NCI-H2029 treated with DMSO at 0.1 percent for 48 hours (cell line): ENCODE results near the gene RHBDD1.

ENCODE experiments used
- DNase-seq: peaks from one replicate; lab custom pipeline; 2025; lab: John Stamatoyannopoulos, UW

Gene RHBDD1

DNA sequence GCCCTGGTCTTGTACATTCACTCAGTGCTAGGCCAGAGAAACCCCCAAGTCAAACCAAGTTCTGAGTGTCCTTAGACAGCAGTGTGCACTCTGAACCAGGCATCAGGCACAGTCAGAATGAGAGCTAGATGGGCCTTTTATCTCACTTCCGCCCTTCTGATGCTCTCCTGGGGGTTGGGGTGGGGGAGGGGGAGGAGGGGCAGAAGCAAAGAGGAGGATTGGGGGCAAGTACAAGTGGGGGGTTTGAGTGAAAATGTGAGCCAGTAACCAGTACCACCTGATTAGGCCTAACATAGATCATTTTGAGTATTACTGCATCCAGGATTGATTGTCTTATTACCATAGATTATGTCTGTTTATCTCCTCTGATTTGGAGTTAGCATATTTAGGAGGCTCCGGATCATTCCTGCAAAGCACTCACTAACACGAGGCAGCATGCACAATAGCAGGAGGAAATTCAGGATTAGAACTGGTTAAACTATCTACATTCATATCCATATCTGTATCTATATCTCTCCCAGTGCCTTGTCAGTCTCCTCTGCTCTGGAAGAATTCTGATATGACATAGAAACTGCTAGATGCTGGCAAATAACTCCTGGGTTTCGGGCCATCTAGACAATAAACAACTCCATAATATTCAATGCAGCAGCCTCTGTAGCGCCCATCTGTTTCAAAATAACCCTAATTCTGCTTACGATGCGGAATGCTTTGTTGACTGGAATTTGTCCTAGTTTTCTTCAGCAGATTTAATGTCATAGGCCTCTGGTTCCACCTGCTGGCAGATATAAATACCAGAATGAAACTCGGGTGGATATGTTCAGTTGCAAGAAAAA, 149.1 kb downstream of the RHBDD1 start:
- DNase-seq = peak; percentile 29

DNA sequence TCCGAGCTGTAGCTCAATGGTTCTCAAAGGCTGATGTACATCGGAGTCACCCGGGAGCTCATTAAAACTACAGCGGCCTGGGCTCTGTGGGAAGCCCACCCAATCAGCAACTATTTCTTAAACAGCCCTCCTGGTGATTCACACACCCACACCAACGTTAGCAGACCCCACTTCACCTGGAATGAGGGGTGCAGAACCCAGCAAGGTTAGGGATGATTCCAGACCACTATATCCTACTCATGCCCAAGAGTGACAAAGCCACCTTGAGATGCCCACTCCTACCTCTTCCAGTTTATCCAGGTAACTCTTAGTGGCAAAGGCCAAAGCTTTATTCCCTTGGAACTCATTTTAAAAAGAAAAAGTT, 149.7 kb downstream of the RHBDD1 start:
- no peak for DNase-seq

DNA sequence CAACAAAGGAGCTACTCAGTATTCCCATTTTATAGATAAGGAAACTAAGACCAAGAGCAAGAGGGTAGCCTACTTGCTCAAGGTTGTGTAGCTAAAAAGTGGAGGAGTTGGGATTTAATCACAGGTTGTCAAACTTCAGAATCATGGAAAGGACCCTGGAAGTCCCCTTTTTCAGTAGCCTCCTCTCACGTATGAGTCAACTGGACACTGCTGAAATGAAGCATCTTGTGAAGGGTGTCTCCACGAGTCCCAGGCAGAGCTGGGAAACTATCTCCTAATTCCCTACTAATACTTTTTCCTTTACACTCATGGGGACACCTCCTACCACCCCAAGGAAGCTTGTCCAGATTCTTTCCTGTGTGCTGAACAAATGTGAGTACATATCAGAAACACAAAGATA, 155.8 kb downstream of the RHBDD1 start:
- DNase-seq = no peak

DNA sequence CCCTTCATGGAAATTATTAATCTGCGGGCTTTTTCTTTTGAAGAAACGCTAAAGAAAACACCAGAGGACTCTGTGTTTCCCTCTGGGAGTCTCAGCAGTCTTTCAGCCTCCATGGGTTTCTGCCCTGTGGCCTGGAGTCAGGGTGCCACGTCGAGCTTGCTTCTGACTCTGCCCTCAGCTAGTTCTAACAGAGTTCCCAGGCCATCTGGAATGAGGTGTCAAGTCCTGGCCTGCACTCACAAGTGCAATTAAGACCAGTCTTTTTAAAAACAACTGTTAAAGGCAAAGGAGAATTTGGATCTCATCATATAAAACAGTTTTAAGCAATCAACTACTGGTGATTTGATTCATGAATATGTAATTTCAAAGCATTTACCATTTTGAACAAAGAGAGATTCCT, 157.3 kb downstream of the RHBDD1 start:
- no peak for DNase-seq

DNA sequence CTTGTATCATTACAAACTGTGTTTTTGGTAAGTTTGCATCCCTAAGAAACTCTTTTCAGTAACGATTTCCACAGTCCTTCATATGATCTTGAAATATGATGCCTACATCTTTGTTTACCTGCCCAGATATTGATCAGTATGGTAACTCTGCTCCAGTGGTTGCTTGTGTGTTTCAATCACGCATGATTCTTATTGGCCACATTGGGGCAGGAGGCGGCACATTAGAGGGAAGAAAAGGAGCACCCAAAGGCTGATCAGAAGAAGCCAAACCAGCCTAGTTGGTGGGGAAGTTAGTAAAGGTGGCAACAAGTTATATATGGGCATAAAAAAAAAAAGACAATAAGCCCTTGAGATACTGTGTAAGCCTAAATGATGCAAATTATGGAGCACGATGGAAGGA, 158.9 kb downstream of the RHBDD1 start:
- DNase-seq = no peak

DNA sequence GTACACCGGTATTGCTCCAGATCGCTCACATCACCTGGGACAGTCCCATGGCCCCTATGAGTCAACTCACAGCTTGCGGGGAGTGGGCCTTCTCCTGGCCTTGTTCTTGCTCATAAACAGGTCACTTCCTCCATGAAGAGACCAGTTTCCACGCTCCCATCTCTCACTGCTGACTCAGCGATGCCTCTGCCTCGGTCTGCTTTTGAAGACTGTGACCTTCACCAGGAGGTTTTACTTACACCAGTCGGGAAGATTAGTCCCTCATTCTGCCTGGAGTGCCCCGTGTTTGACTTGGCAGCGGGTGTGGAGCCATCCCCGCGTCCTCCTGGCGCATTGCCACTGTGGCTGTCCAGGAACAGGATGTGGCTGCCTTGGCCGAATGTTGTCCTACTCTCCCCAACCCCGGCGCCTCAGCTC, 159.8 kb downstream of the RHBDD1 start:
- DNase-seq = peak; percentile 59

DNA sequence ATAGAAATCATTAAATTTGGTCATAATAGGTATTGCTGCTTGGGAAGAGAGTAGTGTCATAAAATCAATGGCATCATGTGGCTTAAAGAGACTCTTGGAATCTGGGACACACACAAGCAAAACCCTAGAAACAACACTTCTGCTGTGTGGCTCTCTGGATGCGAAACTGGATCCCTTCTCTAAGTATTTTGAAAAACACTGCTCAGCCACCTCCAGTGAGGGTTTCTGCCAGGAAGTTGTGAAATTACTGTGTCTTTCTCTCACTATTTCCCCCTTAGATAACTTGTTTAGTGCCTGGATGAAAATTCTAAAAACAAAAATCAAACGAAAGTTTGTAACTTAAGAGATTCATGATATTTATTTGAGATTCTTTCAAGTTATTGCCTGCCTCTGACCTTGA, 163.8 kb downstream of the RHBDD1 start:
- no peak for DNase-seq

DNA sequence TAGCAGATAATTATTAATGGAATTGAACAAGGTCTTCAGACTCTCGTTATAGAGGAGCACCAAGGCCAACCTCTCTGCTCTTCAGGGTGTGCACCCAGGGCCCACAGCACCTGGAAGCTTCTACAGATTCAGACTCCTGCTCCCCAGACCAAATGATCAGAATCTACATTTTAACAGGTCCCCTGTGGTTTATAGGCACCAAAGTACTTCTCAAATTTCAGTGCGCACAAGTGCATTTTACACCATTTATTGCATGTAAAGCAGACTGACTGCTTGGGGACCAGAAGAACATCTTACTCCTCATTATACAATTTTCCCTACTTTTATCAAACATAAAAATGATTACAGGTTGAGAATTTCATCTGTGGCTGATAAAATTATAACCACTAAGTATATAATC, 164.3 kb downstream of the RHBDD1 start:
- no peak for DNase-seq

DNA sequence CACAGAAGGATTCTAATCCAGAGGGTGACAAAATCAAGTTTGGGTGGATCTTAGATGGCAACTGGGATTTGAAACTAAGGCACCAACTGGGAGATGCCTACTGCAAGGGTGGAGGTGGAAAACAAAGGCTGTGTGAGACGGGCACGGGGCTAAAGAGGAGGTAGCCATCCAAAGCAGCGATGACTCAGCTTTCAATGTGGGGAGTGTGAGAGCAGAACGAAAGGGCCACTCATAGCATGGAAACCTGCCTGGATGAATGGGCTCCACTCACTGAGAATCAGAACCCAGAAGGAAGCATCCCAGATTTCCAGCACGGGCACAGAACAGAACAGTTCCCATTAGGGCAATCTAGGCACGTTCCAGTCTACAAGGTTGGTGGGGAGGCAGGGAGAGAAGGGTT, 168.6 kb downstream of the RHBDD1 start:
- no peak for DNase-seq

DNA sequence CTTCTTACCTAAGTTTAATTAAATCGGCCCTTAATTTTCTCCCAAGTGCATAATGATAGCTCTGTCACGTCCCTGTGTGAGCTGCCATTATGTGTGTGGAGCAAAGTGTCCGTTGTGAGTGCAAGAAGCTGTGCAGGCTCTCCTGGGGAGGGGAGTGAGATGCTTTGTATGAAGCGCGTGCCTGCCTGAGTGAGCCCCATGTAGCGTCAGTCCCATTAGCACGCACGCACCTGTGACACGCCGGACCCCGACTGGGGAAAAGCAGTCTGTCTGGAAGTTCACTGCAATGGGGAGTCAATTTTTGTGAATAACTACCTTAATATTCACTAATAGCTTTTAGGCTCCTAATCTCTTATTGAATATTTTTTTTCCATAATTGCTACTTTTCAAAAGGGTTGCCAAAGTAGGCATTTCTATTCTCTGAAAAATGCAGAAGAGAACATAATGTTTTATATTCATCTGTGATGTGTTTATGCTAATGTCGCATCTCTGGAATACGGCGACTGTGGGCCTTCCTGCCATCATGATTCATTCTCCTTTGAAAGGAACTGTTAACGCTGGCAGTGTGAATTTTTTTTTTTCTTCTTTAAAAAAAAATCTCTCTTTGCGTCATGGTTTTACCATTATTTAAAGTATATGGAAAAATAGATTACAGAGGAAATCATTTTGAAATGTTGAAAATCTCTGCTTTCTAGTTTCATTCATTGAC, 170.5 kb downstream of the RHBDD1 start:
- no peak for DNase-seq

DNA sequence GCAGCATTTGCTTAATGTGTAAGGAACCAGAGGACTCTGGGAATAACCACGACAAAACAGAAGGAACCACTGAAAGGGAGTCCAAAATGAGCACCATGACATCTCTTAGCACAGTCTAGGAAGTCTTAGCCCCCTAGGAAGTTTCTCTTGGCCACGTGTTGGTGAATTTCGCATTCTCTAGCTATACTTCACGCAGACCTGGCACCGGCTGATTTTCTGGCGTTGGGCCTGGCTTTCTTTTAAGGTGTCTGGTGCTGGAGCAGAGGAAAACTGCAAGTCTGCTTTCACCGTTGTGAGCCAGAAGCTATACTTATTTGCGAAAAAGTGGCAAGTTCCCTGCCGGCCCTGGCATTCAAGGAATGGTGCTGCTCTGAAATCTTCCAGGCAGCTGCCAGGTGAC, 171.3 kb downstream of the RHBDD1 start:
- no peak for DNase-seq

DNA sequence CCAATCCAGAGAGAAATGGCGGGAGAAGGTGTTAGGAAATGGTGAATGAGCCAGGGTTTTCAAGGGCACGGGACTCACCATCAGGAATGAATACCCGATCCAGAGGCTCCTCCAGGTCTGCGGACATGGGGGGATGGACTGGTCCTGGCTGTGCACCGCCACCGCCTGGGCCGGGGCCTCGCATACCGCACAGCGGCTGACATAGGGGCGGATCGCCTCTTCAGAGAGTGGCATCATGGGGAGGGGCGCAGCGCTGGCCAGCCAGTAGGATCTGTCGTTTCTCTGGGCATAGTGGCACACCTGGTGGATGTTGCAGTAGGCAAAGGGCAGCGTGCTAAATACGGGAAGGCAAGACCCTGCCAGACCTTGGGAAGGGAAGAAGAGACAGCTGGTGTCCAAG, 172.1 kb downstream of the RHBDD1 start:
- no peak for DNase-seq

DNA sequence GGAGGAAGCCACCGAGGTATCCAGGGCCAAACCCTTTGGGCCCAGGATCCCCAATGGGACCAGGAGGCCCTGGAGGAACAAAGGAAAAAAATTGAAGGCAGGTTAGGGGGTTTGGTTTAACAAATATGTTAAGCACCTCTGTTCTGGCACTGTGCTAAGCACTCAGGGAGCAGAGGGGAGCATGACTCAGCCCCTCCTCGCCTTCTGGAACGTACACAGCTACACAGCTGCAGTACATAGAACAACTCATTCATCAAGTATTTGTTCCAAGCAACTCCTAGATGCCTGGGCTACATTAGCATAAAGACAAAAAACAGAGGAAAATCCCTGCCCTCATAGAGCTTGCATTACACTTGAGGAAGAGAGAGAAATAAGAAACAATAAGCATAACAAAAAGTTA, 174.6 kb downstream of the RHBDD1 start:
- DNase-seq = no peak

DNA sequence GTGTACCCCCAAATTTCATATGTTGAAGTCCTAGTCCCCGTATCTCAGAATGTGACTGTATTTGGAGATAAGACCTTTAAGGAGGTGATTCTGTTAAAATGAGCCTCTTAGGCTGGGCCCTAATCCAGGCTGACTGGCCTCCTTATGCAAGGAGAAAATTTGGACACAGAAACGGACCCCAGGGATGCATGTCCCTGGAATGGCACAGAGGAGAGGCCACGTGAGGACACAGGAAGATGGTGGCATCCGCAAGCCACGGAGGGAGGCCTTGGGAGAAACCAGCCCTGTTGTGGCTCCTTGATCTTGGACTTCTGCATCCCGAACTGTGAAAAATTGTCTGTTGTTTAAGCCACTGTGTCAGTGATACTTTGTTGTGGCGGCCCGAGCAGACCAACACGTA, 177.5 kb downstream of the RHBDD1 start:
- no peak for DNase-seq

DNA sequence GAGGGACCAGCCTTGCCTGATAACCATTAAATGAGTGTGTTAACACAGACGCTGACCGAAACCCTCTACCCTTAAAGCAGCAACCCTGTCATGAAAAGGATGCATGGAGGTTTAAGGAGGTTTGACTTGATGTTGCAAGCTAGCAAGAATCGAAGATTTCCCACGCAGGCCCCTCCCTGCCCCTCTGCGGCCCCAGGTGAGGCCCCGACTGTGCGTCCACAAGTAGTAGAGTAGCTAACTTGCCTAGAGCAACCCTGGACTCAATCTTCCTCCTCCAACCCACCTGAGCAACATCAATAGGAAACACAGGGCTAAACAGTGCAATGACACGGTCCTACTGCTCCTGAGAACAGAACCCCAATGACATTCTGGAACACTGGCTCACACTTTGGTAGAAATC, 178.0 kb downstream of the RHBDD1 start:
- no peak for DNase-seq

DNA sequence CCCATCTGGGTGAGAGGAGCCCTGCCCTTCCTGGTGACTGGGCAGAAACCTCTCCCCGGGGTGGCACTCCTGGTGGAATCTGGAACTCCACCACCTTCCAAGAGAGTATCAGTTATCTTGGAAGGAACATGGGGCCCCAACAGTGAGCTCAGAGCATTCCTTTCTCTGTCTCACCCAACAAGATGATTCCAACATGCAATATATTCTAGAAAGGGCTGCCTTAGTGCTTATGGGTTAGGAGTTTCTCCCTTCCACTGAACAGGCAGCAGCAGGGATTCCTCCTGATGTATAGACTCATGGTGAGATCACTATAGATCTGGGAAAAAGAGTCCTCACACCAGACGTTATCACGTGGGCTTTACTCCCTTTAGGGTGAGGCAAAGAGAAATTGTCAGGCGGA, 181.0 kb downstream of the RHBDD1 start:
- DNase-seq = no peak

DNA sequence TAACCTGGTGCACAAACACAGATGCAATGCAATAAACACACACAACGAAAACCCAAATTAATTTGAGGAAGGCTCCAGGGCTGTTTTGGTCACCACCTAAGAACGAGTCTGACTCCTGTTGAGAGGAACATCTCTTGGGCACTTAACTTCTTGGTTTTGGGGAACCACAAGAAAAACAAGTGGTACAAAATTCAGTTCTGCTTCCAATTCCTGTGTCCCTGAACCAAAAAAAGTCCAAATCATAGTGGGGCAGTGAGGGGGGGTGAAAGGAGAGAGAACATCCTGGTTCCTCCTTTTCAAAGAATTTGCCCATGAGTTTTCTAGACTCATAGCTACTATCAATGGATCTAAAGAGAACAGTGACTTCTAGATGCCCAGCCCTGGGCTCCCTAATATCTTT, 184.6 kb downstream of the RHBDD1 start:
- DNase-seq = no peak

DNA sequence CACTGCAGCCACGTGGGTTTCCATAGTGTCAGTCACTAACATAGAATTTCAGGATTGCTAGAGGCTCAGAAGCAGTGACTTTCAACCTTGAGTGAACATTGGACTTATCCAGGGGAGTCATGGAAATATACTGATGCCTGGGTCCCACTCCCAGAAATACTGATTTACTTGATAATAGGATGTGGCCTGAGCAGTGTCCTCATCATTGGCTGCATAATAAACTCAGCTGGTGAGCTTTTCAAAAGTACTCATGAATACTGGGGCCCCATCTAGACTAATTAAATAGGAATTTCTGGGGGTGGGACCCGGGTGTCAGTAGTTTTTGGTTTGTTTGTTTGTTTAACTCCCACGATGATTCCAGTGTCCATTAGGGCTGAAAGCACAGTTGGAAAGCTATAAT, 186.8 kb downstream of the RHBDD1 start:
- DNase-seq = no peak

DNA sequence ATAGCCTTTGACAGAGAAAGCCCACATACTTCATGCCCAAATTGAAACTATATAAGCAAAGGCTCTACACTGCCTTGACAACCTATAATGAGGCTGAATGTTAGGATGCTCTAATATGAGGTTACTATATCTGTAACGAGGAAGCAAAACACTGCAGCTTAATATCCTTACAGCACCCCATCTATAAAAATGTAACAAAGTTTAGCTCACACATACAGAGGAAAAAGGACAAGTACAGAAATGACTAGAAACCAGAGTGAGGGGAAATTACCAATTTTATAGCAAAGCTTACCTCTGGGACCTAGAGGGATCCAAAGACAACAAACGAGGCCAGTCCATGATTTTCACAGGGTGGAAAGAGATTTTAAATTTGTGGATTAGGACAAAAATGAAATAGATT, 189.7 kb downstream of the RHBDD1 start:
- no peak for DNase-seq

DNA sequence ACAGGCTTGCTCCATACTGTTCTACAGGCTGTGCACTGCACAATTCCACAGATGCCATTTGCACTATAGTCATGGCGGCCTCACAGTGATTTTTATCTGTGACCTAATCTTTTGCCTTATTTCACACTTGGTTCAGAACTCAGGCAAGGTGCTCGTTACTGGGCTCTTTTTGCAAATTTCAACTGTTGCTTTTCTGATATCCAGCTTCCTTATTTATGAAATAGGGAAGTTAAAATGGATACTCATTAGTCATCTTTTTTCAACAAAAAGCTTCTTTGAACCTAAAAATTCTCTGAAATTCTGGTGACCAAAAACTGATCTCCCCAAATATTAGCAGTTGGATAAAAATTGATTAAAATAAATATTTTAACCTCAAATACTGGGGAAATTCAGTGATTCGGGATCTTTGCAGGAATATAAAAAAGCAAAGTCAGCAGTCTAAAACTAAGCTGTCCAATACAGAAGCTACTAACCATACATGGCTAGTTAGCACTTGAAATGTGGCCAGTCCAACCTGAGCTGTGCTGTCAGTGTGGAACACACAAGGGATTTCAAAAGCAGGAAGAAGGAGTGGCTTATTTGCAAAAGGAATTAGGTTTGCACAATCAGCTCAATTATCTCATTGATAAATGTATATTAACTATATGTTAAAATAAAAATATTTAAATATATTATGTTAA, 193.7 kb downstream of the RHBDD1 start:
- no peak for DNase-seq

DNA sequence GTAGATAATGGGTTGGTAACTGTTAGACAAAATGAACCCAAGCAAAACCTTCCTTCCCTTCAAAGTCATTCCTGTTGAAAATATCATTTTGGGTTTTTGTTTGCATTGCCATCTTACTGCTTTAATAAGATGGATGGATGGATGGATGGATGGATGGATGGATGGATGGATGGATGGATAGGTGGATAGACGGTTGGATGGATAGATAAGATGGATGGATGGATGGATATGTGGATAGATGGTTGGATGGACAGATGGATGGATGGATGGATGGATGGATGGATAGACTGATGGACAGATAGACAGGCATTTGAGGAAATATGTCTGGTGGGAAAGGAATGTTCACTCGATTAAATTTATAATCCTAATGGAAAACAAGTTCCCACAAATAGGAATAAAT, 194.9 kb downstream of the RHBDD1 start:
- DNase-seq = no peak

DNA sequence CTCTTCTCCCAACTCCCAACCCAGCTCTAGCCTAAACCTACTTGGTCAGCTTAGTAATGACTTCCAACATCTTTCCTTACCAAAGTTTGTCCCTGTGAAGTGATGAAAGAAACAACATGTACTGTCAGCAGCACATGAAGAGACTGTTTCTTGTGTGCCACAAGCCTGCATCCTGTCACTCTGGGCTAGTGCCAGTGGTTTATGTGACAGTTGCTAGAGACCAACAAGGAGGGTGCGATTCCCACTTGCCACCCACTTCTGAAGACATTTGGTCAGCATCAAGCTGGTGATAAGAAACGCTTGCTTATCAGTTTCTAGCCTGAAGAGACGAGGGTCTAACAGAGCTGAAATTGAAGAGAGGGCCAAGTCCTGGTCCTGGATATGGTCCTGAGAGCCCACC, 195.5 kb downstream of the RHBDD1 start:
- no peak for DNase-seq

DNA sequence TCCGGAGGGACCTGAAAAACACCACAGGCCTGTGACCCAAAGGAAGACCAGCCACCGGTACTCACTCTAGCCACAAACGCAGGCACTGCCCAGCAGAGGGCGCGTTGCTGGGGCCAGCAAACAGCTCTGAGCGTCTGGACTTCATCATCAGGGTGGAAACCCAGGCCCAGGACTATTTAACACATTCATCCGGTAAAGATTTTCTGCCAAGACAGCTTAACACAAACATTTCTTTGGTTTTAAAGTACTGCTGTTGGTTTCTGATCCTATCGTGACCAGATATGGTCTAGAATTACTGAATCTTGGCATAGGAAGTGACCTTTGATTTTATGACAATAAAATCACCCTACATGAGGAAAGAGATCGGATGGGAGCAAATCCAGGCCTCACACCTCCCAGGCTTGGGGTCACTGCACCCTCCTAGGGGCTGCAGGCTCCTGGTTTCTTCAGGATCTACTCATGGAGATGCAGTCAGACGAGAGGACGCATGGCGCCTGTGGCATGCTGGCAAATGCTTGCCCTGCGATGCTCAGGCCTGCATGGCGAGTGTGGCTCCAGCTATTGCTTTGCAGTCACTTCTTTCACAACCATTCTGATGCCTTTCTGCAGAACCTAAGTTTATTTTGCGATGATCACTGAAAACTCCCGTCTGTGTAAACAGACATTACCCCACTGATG, 197.8 kb downstream of the RHBDD1 start:
- DNase-seq = no peak
